ENCODE results near the gene IQCE.

Gene IQCE

GRCh38 chr7:2621061-2621828 is 62.5 kb downstream of the IQCE start:
- no peak for DNase-seq

GRCh38 chr7:2621948-2622640 is 63.3 kb downstream of the IQCE start:
- no peak for DNase-seq

- no peak for DNase-seq
Measured at GRCh38 chr7:2622869-2623697, 64.3 kb downstream of the IQCE start.

DNA sequence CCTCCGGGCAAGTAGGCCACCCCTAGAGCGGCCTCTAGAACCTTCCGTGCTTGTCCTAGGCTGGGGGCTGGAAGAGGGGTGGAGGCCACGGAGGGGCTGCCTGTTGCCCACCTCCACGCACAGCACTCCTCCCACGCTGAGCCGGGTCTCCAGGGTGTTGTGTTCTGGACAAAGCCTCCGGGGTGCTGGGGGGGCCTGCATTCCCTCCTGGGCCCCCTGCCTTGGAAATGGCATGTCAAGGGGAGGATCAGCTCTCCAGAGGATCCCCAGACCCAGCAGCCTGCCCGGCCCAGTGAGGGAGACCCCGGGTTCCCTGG is 64.9 kb downstream of the IQCE start:
- DNase-seq: no peak

DNA sequence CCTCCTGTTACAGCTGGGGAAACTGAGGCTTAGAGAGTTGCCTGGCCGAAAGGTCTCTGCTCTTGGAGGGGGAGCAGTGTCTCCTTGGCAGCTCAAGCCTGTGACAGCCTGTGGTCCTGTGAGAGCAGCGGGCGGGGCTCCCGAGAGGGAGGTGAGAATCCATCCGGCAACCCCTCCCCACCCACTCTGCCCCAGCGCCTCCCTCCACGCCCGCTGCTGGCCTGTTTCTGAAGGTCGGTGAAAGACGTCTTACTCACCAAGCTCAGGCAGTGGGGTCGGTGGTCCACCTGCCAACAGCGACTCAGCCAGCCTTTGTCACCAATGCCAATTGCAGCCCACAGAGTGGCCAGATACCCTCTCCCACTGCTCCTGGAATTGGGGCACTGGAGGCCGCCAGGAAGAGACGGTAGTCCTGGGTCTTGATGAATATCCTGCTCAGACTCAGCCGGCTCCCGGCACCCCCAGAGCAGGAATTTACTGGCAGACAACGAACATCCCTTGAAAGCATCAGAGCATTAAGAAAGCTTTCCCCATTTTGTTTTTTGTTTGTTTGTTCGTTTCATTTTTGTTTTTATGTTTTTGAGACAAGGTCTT is 65.6 kb downstream of the IQCE start:
- DNase-seq: no peak

GRCh38 chr7:2626498-2627117 is 67.8 kb downstream of the IQCE start:
- no peak for DNase-seq

DNA sequence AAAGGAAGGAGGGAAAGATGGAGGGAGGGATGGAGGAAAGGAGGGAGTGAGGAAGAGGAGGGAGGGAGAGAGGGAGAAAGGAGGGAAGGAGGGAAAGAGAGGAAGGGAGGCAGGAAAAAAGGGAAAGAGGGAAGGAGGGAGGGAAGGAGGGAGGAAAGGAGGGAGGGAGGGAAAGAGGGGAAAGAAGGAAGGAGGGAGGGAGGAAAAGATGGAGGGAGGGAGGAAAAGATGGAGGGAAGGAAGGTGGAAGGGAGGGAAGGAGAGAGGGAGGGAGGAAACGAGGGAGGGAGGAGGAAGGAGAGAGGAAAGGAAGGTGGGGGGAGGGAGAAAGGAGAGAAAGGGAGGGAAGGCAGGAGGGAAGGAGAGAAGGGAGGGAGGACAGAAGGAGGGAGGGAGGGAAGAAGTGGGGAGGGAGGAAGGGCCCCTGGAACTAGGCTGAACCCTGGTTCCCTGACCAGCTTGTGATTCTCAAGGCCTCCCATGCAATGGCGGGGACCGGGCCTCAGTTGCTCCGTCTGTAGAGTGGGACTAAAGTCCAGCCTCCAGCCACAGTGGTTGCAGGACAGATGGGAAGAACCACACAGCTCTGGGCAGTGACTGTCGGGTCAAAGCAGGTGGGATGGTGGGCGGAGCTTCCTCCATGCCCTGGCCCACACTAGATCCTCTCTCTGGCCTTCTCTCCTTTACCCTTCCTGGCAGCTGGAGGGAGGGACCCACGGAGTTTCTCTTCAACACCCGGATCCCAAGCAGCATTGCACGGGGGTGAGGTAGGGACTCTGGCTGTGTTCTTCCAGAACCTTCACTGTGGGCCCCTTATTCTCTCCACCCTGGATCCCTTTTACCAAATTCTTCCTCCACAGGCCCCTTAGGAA is 68.7 kb downstream of the IQCE start:
- DNase-seq: no peak

DNA sequence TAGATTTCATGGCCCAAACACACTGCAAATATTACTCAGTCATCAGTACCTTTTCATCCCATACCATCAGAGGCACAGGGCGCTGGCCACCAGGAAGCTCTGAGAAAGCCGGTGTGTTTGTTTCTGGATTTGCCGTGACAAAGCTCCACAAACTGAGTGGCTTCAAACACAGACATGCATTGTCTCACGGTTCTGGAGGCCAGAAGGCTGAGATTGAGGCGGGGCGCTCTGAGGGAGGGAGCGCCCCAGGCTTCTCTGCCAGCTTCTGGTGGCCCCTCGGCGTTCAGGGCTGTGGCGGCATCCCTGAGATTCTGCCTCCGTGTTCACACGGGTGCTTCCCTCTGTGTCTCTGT is 69.3 kb downstream of the IQCE start:
- DNase-seq: no peak

- DNase-seq: no peak
Measured at GRCh38 chr7:2628891-2629290, 70.1 kb downstream of the IQCE start.

DNA sequence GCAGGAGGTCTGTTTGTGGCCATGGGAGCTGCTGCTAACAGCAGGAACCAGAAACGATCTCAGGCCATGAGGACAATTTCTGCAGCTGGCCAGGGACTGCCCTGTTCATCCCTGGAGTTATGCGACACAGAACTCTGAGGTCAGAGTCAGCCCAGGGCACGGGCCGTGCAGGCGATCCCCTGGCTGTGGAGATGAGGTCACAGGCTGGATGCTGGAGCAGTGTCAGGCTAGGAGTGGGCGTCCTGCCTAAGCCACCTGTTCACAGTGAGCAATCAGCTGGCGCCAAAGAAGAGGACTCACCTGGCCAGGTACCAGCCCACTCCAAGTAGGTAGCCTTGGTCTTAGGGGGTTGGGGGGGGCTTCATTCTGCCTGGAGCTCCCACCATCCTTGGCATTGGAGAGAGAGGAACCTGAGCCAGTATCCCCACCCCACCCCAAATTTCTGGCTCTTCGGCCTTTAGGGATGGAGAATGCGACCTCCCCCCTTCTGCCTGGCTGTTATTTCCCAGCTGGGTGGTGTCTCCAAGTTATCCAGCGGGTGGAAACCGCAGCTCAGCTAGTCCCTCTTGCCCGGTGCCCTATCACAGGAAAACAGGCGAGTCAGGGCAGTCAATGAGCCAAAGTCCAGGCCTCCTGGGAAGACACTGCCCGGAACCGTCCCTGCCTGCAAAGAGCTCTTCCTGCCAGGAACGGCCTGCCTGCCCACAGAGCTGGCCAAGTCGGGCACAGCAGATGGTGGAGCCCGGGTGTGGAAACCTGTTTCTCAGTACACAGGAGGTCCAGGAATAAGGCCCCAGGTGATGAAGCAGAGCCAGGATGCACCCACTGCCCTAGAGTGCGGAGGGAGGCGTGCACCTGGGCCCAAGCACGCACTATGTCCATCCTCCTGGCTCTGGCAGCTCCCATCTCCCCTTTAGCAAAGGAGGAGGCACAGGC is 71.2 kb downstream of the IQCE start:
- DNase-seq: no peak

- no peak for DNase-seq
Measured at GRCh38 chr7:2631946-2632732, 73.4 kb downstream of the IQCE start, which contains the start of gene TTYH3. Gene TTYH3, plus strand, starts transcription at chr7:2631986. Its CDS starts 170 bp downstream, at chr7:2632156.

DNA sequence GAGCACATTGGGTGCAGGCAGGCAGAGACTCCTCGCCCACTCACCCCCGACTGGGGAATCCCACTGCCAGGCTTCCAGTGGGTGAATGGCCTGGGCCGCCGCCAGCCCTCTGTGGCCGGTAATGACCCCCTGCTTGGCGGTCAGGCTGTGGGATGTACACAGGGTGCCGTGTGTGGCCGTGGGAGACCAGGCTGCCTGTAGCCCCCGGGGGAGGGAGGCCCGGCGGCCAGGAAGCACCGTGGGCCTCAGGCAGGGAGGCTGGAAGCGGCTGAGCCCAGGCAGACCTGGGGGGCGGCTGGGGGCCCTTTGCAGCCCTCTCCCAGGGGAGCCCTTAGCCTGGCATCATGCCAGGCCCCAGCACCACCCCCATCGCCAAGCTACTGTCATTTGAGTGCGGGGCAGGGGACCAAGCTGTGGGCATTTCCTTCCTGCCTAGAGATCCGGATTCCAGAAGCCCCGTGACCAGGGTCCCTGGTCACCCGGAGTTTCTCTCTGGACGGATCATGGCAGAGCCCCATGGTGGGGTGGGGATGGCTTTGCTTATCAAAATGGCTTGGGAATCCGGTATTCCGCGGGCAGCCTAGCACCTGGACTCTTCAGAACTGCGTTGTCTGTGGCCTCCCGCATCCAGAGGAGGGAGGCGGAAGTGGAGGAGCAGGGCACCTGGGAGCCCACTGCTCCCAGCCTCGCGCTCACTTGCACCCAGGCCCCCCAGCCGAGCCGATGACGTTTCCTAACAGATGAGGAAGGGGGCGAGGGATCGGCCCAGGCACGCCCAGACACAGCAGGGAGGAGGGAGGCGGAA is 74.2 kb downstream of the IQCE start:
- no peak for DNase-seq

- no peak for DNase-seq
Measured at GRCh38 chr7:2633538-2634266, 74.9 kb downstream of the IQCE start.

- no peak for DNase-seq
Measured at GRCh38 chr7:2634267-2635145, 75.7 kb downstream of the IQCE start.

DNA sequence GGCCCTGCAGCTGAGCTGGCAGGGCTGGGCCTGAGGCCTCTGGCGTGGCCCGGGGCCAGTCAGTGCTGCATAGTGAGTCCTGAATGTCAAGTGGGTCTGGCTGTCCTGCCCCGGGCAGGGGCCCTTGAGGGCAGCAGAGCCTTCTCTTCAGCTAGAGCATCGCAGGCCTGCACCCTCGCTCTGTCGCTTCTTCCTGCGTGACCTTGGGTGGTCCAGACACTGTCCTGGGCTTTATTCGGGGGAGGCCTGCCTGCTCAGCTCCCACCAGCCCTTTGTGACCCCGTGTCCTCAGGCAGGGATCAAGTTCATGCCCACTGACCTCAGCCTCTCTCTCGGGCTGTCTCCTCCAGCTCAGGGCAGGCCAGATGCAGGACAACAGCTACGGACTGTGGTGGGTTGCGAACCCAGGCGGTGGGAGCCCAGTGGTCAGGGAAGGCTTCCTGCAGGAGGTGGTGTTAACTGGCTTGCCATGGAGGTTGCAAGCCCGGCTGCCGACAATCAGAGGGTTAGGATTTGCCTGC is 76.4 kb downstream of the IQCE start:
- no peak for DNase-seq

DNA sequence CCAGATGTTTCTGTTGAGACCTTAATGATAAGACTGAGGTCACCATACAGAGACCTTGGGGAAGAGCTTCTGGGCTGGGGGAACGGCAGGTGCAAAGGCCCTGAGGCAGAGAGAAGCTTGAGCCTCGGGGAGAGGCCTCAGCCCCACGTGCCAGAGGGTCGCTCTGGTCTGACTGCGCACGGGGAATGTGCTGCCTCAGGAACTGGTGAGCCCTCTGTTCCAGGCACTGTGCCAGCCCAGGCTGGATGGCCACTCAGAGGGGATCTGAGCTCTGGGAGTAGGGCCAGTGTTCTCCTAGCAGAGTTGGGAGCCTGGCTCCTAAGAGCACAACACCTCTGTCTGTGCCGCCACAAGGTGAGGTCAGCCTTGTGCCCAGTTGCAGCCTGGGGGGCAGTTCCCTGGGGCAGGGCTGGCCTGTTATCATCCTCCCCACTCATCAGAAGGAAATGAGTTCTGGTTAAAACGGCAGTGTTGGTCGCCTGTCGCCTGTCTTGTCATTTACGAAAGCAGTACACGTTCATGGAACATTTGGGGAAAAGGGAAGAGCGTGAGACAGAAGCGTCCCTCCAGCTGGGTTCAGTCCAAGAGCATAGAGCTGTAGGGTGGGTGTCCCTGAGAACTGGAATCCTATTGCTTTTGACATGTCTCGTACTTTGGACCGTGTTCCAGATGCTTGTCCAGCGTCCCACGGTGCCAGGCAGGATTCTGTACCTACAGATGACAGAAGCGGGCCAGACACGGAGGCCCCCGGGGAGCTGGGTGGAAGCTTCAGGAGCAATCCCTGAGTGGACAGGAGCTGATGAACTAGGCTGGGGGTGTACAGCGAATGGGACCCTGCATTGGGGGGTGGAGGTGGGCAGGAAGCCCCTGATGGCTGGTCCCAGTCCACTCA is 77.3 kb downstream of the IQCE start:
- peak; percentile 23 for DNase-seq

All from midbrain (tissue), 1 donor.